Transverse colon (tissue), 4 donors: ENCODE measurements around the gene ANKRD2.

Source experiments
- EP300 ChIP-seq: sonication (generic); formaldehyde crosslinking; IDR thresholded peaks from one replicate; pipeline ENCODE4 v1.6.1; 2017; ENCODE audit warnings: antibody characterized with exemption, low read depth
- POLR2AphosphoS5 ChIP-seq, 3 donors: sonication (generic); formaldehyde crosslinking; IDR thresholded peaks; one replicate each; pipeline ENCODE4 v1.6.1; 2016; ENCODE audit warnings: antibody characterized with exemption in 3 of 3
- TF ChIP-seq, protein P1 (sequence below), 5 experiments: fragments of 200-600 bp in 3 of 5; fragments of 450-650 bp in 2 of 5; sonication (generic) in 3 of 5; IDR thresholded peaks; 1 replicate in 2 of 5; 2 replicates in 3 of 5; pipeline ENCODE4 v1.5.1; 2016 to 2017; ENCODE audit warnings: antibody characterized with exemption in 5 of 5, inconsistent platforms in 3 of 5, mild to moderate bottlenecking in 2 of 5, moderate library complexity in 1 of 5

DNA sequence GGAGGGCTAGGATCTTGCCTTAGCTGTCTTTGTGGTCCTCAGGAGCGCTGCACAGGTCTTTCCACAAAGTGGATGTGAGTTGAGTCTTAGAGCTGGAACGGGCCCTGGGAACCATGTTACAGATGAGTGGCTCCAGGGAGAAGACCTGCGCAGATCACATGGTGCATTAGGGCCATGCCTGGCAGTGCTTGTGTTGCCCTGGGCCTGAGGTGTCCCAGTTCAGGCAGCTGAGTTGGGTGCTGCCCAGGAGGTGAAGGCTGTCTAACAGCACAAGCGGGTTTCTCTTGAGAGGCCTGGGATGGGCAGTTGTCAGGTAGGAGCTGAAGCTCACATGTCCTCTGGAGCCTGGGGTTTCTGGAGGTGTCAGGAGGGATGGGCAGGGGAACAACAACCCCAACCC is 33.7 kb upstream of the ANKRD2 start:
- TF ChIP-seq POLR2AphosphoS5 (IDR thresholded peaks at IDR 0.05) (no peak), EP300 (no peak)
- TF ChIP-seq, protein P1, sequence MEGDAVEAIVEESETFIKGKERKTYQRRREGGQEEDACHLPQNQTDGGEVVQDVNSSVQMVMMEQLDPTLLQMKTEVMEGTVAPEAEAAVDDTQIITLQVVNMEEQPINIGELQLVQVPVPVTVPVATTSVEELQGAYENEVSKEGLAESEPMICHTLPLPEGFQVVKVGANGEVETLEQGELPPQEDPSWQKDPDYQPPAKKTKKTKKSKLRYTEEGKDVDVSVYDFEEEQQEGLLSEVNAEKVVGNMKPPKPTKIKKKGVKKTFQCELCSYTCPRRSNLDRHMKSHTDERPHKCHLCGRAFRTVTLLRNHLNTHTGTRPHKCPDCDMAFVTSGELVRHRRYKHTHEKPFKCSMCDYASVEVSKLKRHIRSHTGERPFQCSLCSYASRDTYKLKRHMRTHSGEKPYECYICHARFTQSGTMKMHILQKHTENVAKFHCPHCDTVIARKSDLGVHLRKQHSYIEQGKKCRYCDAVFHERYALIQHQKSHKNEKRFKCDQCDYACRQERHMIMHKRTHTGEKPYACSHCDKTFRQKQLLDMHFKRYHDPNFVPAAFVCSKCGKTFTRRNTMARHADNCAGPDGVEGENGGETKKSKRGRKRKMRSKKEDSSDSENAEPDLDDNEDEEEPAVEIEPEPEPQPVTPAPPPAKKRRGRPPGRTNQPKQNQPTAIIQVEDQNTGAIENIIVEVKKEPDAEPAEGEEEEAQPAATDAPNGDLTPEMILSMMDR (IDR thresholded peaks at IDR 0.05): no peak
